GM12878 (cell line): Measurements from ENCODE around the gene NUAK2. TPM values are rescaled to one million over a fixed set of nuclear protein-coding genes. Genes with fewer than 3 reads are reported as not detected.

ENCODE experiments used
- ATAC-seq: fragments of 200-7000 bp; cut with Tn5 transposase; 3 replicates; pipeline ENCODE4 v1.9.1; 2020; ENCODE audit warnings: mild to moderate bottlenecking, moderate library complexity
- BruUV-seq: library from RNA; stranded (reverse); fragments of 400-500 nt; replicated peaks from 2 replicates; lab custom pipeline; 2021; lab: Mats Ljungman, UMichigan
- CTCF ChIA-PET: fragments of 300-600 bp; sonication (Branson Sonifier 250); formaldehyde crosslinking; extraction: SDS; loops from one replicate; lab custom pipeline; 2021; ENCODE audit warnings: inconsistent platforms; lab: Yijun Ruan, JAX
- POLR2A ChIA-PET: fragments of 350-600 bp; formaldehyde crosslinking; extraction: SDS; loops from one replicate; lab custom pipeline; 2021; ENCODE audit warnings: inconsistent platforms; lab: Charles Lee
- RAD21 ChIA-PET: fragments of 300-600 bp; sonication (Branson Sonifier 250); formaldehyde crosslinking; loops from one replicate; lab custom pipeline; 2023; ENCODE audit warnings: antibody characterized with exemption; ENCODE audit not compliant: unreplicated experiment; lab: Charles Lee
- SMC1A ChIA-PET: fragments of 300-600 bp; sonication (Branson Sonifier 250); formaldehyde crosslinking; loops from one replicate; lab custom pipeline; 2023; ENCODE audit not compliant: unreplicated experiment, uncharacterized antibody; lab: Charles Lee
- DNase-seq: peaks from one replicate; pipeline ENCODE4 v3.0.0-alpha.2; 2011; ENCODE audit warnings: low read depth, low spot score
- FAIRE-seq: peaks from 3 replicates; lab custom pipeline; 2011; peaks lifted over from hg19 to GRCh38; lab: Jason Lieb, UNC
- H2AFZ ChIP-seq: 2 replicates; pipeline ENCODE4 v1.6.0; 2011; ENCODE audit warnings: low read depth, low read length, control low read depth; ENCODE audit not compliant: control insufficient read depth
- H3K27ac ChIP-seq: 2 replicates; pipeline ENCODE4 v1.5.1; 2011; ENCODE audit warnings: control low read depth; ENCODE audit not compliant: control insufficient read depth, insufficient read depth
- H3K27me3 ChIP-seq, 2 experiments: replicated peaks in 1 of 2; 2 replicates each; pipeline versions ENCODE4 v1.6.0 to v1.6.1; 2011; ENCODE audit warnings: low read length in 1 of 2; ENCODE audit not compliant: control insufficient read depth in 2 of 2, insufficient read depth in 2 of 2
- H3K36me3 ChIP-seq, 2 experiments: 2 replicates each; pipeline ENCODE4 v1.5.1; 2011; ENCODE audit warnings: low read length in 1 of 2; ENCODE audit not compliant: control insufficient read depth in 2 of 2, insufficient read depth in 2 of 2
- H3K4me1 ChIP-seq: 2 replicates; pipeline ENCODE4 v1.6.1; 2011; ENCODE audit warnings: mild to moderate bottlenecking, low read length, moderate library complexity, mixed read lengths; ENCODE audit not compliant: control insufficient read depth, insufficient read depth
- H3K4me2 ChIP-seq: 2 replicates; pipeline ENCODE4 v1.6.0; 2011; ENCODE audit warnings: control low read depth; ENCODE audit not compliant: control insufficient read depth, insufficient read depth
- H3K4me3 ChIP-seq: fragments of 200-600 bp; sonication (generic); 2 replicates; pipeline ENCODE4 v1.5.1; 2016
- H3K79me2 ChIP-seq: 2 replicates; pipeline ENCODE4 v1.6.0; 2011; ENCODE audit warnings: low read length; ENCODE audit not compliant: control insufficient read depth, insufficient read depth
- H3K9ac ChIP-seq: 2 replicates; pipeline ENCODE4 v1.8.0; 2011; ENCODE audit warnings: low read length, control low read depth, mixed read lengths; ENCODE audit not compliant: control insufficient read depth, insufficient read depth
- H3K9me3 ChIP-seq: replicated peaks from 3 replicates; pipeline ENCODE4 v1.5.1; 2011; ENCODE audit warnings: mild to moderate bottlenecking, low read length; ENCODE audit not compliant: control insufficient read depth, insufficient read depth
- H4K20me1 ChIP-seq: 2 replicates; pipeline ENCODE4 v1.6.0; 2011; ENCODE audit not compliant: control insufficient read depth, insufficient read depth
- GATAD2B ChIP-seq: fragments of 450-650 bp; conservative IDR thresholded peaks from 2 replicates; pipeline ENCODE4 v1.6.1; 2017; ENCODE audit warnings: low read depth, mild to moderate bottlenecking, moderate library complexity
- JUND ChIP-seq: IDR thresholded peaks from 2 replicates; pipeline ENCODE4 v1.6.1; 2012; ENCODE audit warnings: low read depth, mild to moderate bottlenecking, low read length, improper control_type of control experiment, moderate library complexity
- KLF5 ChIP-seq: fragments of 450-650 bp; IDR thresholded peaks from 2 replicates; pipeline ENCODE4 v1.6.1; 2014; ENCODE audit warnings: mild to moderate bottlenecking; ENCODE audit not compliant: partially characterized antibody
- SPI1 ChIP-seq: IDR thresholded peaks from 2 replicates; pipeline ENCODE4 v1.6.1; 2011; ENCODE audit warnings: low read depth, mild to moderate bottlenecking, low read length, moderate library complexity, borderline replicate concordance; ENCODE audit not compliant: insufficient read depth
- SUZ12 ChIP-seq: fragments of 200-600 bp; sonication (generic); IDR thresholded peaks from one replicate; pipeline ENCODE4 v1.6.1; 2018; ENCODE audit warnings: antibody characterized with exemption, mild to moderate bottlenecking; ENCODE audit not compliant: unreplicated experiment
- ZBTB11 ChIP-seq: fragments of 450-650 bp; formaldehyde crosslinking; IDR thresholded peaks from 2 replicates; pipeline ENCODE4 v1.5.0; 2022; ENCODE audit warnings: mild to moderate bottlenecking, missing genetic modification characterization
- WGBS: methylation state at CpG from one replicate; pipeline ENCODE4 v1.1.6; 2016; ENCODE audit warnings: low lambda C conversion rate; ENCODE audit not compliant: insufficient replicate concordance, insufficient coverage; ENCODE audit errors: missing lambda C conversion rate; 5-methylcytosine and 5-hydroxymethylcytosine counted together
- in situ Hi-C: fragments of 300-500 bp; cut with MboI; formaldehyde crosslinking; loops from 9 replicates; pipeline ENCODE4 v1.14.3; 2018; ENCODE audit warnings: mixed read lengths
- intact Hi-C: fragments of 100-400 bp; cut with micrococcal nuclease; formaldehyde crosslinking; loops from one replicate; pipeline ENCODE4 v1.14.2; 2022; ENCODE audit not compliant: unreplicated experiment
- polyA plus RNA-seq, 11 experiments: library from polyadenylated mRNA; depleted of rRNA in 4 of 11; unstranded in 6 of 11; stranded (reverse) in 5 of 11; fragments of >200 nt; fragmentation: Nextera tagmentation in 4 of 11; fragmentation: Illumina TruSeq in 1 of 11; extraction: Ambion mirVana in 4 of 11; extraction: Trizol in 1 of 11; gene quantifications; 1 replicate in 1 of 11; 2 replicates in 10 of 11; pipeline versions ENCODE4 v1.2.1 to v1.2.3, GENCODE V29; 2011 to 2016; ENCODE audit warnings: inconsistent platforms in 2 of 11, missing spikeins in 2 of 11, low read depth in 1 of 11
- total RNA-seq, 4 experiments: library from RNA; depleted of rRNA in 3 of 4; stranded (reverse); fragments of >200 nt in 3 of 4; fragmentation: Illumina TruSeq in 1 of 4; extraction: Trizol in 1 of 4; gene quantifications; 2 replicates each; pipeline versions ENCODE4 v1.2.1 to v1.2.3, GENCODE V29; 2013 to 2021
- TF ChIP-seq, protein P1 (sequence below): fragments of 450-650 bp; IDR thresholded peaks from 2 replicates; pipeline ENCODE4 v1.6.1; 2017; ENCODE audit warnings: mild to moderate bottlenecking, low read depth, inconsistent platforms; ENCODE audit not compliant: poor library complexity, severe bottlenecking
- TF ChIP-seq, protein P2 (sequence below): fragments of 150-350 bp; IDR thresholded peaks from 2 replicates; pipeline ENCODE4 v1.6.1; 2014; ENCODE audit warnings: mild to moderate bottlenecking, low read depth, low read length
- TF ChIP-seq, protein P3 (sequence below): fragments of 450-650 bp; IDR thresholded peaks from 2 replicates; pipeline ENCODE4 v1.6.1; 2016; ENCODE audit warnings: mild to moderate bottlenecking, moderate library complexity, borderline replicate concordance

The NUAK2 gene
- total and polyA plus RNA-seq, 10 of the 15 experiments (the other 5 are each of a cell fraction or from before 2014, with no cell fraction given), result 0.27 to 3.0 (median 1.2) TPM

- no peak overlapping the region for H3K9ac ChIP-seq
- peaks cover 14% of the 10 kb centered on the region for H3K4me1 ChIP-seq
- no peaks in the 10 kb centered on the region for H3K79me2 ChIP-seq
- no peak for FAIRE-seq
- no peaks in the 10 kb centered on the region; a peak in 1 of 4 replicates for H3K36me3 ChIP-seq
- H4K20me1 ChIP-seq, result no peaks in the 10 kb centered on the region; the same call in 1 of the 2 replicates
- intact Hi-C loops (no loop called here), in situ Hi-C loops (no loop called here)
- H3K9me3 ChIP-seq, result no peaks in the 10 kb centered on the region
- peaks cover 0 to 2% of the 10 kb centered on the region in 2 experiments; a peak in 2 of 4 replicates for H3K27me3 ChIP-seq
- no peak overlapping the region for H2AFZ ChIP-seq
- DNase-seq, result no peak
- H3K4me2 ChIP-seq, result no peak overlapping the region
- SMC1A ChIA-PET, result interaction anchor here (35.1 kb wide), 1 partner anchor 29 kb away, joined by 1445 read pairs; no protein-coding TSS in a partner anchor
- no TSS peak for BruUV-seq
- H3K27ac ChIP-seq, result no peak overlapping the region
- RAD21 ChIA-PET, result no interaction called here
- no peak for ATAC-seq
- POLR2A ChIA-PET, result interaction anchor here (0.5 kb wide), 1 partner anchor 21 kb away, joined by 4 read pairs; no protein-coding TSS in a partner anchor
- CTCF ChIA-PET, result interaction anchor here (1.1 to 59.5 kb wide), 2 partner anchors 18 to 37 kb away, joined by 8 to 2333 read pairs; no protein-coding TSS in a partner anchor
- WGBS, result 51% methylated on average over 7 of the region's 7 CpGs
- H3K4me3 ChIP-seq, result no peak overlapping the region
- TF ChIP-seq SUZ12 (no peak), ZBTB11 (no peak), JUND (no peak), SPI1 (no peak), KLF5 (no peak), GATAD2B (no peak)
- TF ChIP-seq, protein P1, sequence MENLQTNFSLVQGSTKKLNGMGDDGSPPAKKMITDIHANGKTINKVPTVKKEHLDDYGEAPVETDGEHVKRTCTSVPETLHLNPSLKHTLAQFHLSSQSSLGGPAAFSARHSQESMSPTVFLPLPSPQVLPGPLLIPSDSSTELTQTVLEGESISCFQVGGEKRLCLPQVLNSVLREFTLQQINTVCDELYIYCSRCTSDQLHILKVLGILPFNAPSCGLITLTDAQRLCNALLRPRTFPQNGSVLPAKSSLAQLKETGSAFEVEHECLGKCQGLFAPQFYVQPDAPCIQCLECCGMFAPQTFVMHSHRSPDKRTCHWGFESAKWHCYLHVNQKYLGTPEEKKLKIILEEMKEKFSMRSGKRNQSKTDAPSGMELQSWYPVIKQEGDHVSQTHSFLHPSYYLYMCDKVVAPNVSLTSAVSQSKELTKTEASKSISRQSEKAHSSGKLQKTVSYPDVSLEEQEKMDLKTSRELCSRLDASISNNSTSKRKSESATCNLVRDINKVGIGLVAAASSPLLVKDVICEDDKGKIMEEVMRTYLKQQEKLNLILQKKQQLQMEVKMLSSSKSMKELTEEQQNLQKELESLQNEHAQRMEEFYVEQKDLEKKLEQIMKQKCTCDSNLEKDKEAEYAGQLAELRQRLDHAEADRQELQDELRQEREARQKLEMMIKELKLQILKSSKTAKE, result no peak
- TF ChIP-seq, protein P2, sequence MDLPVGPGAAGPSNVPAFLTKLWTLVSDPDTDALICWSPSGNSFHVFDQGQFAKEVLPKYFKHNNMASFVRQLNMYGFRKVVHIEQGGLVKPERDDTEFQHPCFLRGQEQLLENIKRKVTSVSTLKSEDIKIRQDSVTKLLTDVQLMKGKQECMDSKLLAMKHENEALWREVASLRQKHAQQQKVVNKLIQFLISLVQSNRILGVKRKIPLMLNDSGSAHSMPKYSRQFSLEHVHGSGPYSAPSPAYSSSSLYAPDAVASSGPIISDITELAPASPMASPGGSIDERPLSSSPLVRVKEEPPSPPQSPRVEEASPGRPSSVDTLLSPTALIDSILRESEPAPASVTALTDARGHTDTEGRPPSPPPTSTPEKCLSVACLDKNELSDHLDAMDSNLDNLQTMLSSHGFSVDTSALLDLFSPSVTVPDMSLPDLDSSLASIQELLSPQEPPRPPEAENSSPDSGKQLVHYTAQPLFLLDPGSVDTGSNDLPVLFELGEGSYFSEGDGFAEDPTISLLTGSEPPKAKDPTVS, result no peak
- TF ChIP-seq, protein P3, sequence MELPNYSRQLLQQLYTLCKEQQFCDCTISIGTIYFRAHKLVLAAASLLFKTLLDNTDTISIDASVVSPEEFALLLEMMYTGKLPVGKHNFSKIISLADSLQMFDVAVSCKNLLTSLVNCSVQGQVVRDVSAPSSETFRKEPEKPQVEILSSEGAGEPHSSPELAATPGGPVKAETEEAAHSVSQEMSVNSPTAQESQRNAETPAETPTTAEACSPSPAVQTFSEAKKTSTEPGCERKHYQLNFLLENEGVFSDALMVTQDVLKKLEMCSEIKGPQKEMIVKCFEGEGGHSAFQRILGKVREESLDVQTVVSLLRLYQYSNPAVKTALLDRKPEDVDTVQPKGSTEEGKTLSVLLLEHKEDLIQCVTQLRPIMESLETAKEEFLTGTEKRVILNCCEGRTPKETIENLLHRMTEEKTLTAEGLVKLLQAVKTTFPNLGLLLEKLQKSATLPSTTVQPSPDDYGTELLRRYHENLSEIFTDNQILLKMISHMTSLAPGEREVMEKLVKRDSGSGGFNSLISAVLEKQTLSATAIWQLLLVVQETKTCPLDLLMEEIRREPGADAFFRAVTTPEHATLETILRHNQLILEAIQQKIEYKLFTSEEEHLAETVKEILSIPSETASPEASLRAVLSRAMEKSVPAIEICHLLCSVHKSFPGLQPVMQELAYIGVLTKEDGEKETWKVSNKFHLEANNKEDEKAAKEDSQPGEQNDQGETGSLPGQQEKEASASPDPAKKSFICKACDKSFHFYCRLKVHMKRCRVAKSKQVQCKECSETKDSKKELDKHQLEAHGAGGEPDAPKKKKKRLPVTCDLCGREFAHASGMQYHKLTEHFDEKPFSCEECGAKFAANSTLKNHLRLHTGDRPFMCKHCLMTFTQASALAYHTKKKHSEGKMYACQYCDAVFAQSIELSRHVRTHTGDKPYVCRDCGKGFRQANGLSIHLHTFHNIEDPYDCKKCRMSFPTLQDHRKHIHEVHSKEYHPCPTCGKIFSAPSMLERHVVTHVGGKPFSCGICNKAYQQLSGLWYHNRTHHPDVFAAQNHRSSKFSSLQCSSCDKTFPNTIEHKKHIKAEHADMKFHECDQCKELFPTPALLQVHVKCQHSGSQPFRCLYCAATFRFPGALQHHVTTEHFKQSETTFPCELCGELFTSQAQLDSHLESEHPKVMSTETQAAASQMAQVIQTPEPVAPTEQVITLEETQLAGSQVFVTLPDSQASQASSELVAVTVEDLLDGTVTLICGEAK, result no peak
Measured at GRCh38 chr1:205306929-205307566, 14.5 kb downstream of the NUAK2 start.
